GM18526 (cell line): ENCODE results near the gene HIBCH.

Source experiments
- POLR2A ChIP-seq: IDR thresholded peaks from 3 replicates; pipeline ENCODE4 v1.6.1; 2011; ENCODE audit not compliant: insufficient read length; ENCODE audit errors: extremely low read depth

HIBCH gene

GRCh38 chr2:190272457-190272842, 47.2 kb downstream of the HIBCH start:
- no peak for TF ChIP-seq POLR2A

- TF ChIP-seq POLR2A = no peak
These were observed 47.7 kb downstream of the HIBCH start for GRCh38 chr2:190271783-190272456.

DNA sequence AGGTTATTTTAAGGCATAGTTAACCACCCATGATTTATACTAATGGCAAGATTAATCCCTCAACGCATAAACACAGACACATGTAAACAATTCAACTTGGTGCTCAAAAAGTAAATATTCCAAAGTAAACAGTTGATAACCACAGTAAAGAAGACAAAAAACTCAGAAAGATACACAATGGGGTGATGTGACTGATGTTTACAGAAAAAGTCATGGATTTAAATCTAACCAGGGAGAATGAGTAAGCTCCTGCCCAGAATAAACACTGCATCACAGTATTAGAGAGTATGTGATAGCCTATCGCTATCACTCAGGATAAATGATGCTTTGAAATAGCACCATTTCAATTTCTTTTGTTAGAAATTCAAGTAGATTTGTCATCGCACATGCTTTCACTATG, 49.3 kb downstream of the HIBCH start:
- no peak for TF ChIP-seq POLR2A

DNA sequence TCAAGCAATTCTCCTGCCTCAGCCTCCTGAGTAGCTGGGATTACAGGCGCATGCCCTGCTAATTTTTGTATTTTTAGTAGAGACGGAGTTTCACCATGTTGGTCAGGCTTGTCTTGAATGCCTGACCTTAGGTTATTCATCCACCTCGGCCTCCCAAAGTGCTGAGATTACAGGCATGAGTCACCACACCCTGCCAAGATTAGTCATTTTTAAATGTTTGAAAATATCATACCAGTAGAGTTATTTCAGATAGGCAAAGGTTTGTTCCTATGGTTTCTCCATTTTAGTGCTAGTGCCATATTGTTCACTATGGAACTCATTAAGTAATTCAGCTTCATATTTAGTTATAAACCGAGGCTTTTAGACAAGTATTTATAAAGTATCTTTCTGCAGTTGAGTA, 52.3 kb downstream of the HIBCH start:
- no peak for TF ChIP-seq POLR2A

- no peak for TF ChIP-seq POLR2A
These were observed 53.3 kb downstream of the HIBCH start for GRCh38 chr2:190266314-190266713.

DNA sequence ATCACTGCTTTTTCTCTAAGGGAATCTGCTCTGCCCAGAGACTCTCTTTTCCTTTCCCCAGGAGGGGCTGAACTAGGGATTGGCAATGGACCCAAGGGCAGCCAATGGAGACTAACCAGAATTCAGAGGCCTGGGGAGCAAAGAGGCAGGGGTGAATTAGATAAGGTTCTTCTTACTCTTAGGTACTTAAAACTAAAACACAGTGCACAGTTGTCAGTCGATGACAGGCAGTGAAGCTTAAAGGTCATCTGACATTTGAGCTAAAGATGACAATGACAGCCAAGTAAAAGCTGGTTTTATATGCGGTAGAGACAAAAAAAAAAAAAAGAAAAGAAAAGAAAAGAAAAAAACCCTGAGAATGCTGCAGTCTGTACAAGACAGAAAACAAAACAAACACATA, 57.8 kb downstream of the HIBCH start:
- no peak for TF ChIP-seq POLR2A

- TF ChIP-seq POLR2A = no peak
These were observed 63.5 kb downstream of the HIBCH start for GRCh38 chr2:190256087-190256486.

DNA sequence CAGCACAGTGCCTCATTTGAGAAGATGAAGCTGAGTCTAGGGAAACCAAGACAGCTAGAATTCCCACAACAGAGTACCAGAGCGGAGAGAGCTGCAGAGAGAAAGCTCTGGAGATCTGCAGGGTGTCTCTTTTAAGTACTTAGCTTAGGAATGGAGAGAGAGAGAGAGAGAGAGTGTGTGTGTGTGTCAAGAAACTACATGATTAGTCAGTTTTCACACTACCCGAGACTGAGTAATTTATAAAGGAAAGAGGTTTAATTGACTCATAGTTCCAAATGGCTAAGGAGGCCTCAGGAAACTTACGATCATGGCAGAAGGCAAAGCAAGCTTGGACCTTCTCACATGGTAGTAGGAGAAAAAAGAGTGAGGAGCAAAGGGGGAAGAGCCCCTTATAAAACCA, 64.0 kb downstream of the HIBCH start:
- no peak for TF ChIP-seq POLR2A

- TF ChIP-seq POLR2A = no peak
These were observed 65.4 kb downstream of the HIBCH start for GRCh38 chr2:190254063-190254850.

- TF ChIP-seq POLR2A = no peak
These were observed 69.2 kb downstream of the HIBCH start for GRCh38 chr2:190250421-190250820.

- TF ChIP-seq POLR2A = no peak
These were observed 84.0 kb downstream of the HIBCH start for GRCh38 chr2:190235551-190236075.

- no peak for TF ChIP-seq POLR2A
These were observed 84.5 kb downstream of the HIBCH start for GRCh38 chr2:190235101-190235500.

DNA sequence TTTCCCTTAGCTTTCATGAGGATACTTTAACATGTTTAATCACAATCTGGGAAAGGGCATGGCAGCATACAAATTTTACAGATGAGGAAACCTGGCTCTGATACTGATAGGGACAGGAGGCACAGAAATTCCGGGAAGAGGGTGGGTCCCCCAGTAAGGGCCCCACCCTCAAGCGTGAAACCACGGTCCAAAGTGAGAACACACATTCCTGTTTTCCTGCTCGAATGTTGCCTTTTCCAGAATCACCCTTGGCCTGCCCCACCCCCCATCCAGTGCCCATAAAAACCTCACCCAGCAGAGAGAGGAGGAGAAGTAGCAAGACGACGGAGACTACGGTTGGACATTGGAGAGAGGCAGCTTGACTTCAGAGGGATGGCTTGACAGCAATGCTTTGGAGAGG, 98.2 kb downstream of the HIBCH start:
- TF ChIP-seq POLR2A = no peak

DNA sequence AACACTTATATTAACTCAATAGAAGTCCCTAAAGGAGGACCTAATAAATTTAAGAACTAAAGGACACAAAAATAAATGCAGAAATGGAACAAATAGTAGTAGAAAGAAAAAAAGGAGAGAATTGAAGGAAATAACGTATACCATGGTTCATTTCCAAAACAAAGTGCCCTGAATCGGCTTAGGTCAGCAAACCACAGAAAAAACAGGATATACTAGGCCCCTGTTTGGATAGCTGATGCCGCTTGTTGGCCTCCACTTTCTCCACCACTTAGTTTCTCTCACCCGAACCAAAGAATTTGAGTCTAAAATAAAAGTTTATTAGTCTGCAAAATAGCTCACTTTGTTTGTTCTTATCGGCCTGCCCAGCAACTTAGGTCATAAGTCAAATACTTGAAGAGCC, 100.4 kb downstream of the HIBCH start:
- no peak for TF ChIP-seq POLR2A

DNA sequence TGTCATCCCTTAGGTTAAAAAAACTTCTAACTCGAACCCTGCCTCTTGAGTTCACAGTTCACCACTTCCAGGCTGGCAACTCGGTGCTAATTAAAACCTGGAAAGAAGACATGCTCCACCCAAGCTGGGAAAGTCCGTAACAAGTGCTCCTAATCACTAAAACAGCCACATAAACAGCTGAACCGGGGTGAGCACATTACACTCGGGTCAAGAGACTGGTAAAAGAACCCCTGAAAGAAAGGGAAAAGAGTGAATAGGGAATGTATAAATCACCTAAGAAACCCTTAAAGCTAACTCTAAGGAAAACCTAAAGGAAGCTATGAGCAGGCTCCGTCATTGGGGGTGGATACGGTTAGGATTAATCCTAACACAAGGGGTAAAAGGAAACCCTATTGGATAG, 102.0 kb downstream of the HIBCH start:
- TF ChIP-seq POLR2A = no peak

- TF ChIP-seq POLR2A = no peak
These were observed 102.8 kb downstream of the HIBCH start for GRCh38 chr2:190216829-190217228.
